NCI-H345 (cell line): ENCODE measurements around the gene IL4I1.
"Not testable (repeated sequence)": the region's sequence is repeated elsewhere in the genome, so short reads cannot be mapped to it uniquely, and the experiment has no call there.

ENCODE experiments used
- DNase-seq: peaks from one replicate; lab custom pipeline; 2025; lab: John Stamatoyannopoulos, UW

Gene IL4I1, protein sequence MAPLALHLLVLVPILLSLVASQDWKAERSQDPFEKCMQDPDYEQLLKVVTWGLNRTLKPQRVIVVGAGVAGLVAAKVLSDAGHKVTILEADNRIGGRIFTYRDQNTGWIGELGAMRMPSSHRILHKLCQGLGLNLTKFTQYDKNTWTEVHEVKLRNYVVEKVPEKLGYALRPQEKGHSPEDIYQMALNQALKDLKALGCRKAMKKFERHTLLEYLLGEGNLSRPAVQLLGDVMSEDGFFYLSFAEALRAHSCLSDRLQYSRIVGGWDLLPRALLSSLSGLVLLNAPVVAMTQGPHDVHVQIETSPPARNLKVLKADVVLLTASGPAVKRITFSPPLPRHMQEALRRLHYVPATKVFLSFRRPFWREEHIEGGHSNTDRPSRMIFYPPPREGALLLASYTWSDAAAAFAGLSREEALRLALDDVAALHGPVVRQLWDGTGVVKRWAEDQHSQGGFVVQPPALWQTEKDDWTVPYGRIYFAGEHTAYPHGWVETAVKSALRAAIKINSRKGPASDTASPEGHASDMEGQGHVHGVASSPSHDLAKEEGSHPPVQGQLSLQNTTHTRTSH

DNA sequence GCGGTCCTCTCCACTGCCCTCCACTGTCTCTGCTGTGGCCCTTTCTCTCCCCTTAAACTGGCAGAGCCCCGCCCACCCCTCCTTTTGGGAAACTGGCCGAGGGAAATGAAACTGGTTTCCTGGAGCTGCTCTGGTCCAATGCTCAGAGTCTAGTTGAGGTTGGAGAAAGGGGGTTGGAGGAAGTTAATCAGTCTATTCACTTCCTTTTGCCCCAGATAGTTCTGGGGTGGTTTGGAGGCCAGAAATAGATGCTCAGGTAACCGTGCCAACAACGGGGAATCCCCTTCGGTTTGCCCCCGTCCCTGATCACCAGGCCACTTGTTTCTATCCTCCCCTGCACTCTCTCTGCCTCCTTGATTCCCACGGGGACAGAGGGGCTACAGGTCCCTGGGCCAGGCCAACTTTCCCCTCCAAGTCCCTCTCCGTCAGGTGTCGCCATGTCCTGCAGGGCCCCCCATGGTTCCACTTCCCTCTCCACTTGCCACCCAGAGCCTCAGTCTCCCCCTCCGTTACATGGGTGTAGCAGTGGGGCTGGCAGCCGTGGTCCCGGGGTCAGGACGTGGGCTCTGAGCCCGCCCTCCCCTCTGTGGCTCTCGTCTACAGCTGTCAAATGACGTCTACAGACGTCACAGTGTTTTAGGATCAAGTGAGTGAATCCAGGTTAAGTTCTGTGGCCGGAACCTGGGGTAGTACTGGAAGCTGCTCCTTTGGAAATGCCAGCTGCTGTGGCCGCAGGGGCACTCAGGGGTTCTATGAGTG lies at the start of gene IL4I1:
Gene IL4I1, minus strand, starts transcription at position 25 of the 759 bp plus-strand sequence. CDS start 727 bp downstream, outside the sequence.
- DNase-seq, result no peak

DNA sequence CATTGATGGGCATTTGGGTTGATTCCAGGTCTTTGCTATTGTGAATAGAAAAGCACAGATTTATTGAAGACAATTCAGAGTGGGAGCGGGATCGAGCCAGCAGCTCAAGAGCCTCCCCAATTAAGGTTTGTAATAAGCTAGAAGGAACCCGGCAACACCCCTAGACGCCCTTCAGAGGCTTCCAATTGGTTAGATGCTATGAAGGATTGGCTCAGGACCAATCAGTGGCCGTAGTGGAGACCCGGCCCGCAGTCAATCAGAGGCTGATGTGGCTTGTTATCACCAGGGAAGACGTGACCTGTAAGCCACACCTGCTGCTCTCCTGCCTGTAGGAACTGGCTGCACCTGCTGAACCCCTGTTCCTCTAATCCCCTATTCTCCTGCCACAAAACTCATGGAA lies 49.7 kb upstream of the IL4I1 start:
- DNase-seq, result no peak

DNA sequence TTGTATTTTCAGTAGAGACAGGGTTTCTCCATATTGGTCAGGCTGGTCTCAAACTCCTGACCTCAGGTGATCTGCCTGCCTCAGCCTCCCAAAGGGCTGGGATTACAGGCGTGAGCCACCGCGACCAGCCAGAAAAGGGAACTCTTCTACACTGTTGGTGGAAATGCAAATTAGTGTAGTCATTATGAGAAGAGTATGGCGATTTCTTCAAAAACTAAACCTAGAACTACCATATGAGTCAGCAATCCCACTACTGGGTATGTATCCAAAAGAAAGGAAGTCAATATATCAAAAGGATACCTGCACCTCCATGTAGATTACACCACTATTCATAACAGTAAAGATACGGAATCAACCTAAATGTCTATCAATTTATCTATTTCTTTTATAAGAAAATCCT lies 47.9 kb upstream of the IL4I1 start:
- not testable (repeated sequence) for DNase-seq

DNA sequence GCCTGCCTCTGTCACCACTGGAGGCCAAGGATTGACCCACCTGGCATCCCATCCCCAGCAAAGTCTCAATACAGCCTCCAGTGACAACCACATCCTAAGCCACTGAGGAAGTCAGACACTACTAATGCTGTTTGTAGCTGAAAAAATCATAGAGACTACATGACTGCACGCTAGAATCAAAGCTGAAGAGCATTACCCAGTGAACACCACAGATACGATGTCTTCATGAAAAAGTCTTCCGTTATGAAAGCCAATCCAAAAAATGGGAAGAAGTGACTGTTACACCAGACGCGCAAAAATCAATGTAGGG lies 43.8 kb upstream of the IL4I1 start:
- DNase-seq, result no peak

DNA sequence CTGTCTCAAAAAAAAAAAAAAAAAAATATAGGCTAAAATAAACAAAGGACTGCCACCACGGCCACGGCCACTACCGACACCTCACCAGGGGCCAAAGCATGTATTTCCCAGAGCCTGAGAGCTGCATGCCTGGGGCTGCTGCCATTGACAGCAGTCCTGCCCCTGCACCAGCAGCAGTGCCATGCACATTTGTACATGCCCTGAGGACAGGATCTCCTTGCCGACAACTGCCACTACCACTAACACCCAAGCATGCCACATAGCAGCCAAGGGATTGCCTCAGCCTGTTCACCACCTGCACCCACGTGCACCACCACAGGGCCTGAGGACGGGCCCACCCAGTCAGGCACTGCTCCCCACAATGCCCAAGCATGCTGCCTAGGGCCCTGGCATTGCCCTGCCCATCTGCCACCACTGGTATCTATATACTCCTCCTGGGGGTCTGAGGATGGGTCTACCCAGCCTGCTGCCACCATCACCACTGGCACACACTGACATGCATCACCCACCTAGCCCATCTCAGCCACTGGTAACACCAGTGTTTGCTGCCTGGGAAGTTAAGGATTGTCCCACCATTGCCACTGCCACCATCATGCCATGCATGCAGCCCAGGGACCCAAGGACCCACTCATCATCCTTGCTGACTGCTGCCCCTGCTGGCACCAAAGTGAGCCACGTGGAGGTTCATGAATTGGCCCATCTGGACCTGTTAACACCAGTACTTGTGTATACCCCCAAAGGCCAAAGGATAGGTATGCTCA lies 43.2 kb upstream of the IL4I1 start:
- DNase-seq, result no peak

DNA sequence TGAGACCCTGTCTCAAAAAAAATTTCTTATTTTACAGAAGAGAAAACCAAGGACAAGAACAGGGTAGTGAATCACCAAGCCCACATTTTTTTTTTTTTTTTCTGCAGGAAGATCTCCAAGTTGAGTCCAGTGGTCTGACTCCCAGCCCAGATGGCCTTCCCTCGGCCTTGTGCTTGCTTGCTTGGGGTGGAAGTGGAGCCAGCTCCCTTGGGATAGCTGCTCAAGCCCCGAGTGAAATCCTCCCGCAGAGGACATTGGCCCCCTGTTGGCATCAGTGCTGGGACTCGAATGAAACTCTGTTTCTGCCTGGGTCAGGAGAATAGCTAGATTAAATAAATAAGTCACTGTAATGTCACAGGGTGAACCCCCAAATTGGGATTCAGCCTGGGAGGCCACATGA lies 42.0 kb upstream of the IL4I1 start:
- no peak for DNase-seq

DNA sequence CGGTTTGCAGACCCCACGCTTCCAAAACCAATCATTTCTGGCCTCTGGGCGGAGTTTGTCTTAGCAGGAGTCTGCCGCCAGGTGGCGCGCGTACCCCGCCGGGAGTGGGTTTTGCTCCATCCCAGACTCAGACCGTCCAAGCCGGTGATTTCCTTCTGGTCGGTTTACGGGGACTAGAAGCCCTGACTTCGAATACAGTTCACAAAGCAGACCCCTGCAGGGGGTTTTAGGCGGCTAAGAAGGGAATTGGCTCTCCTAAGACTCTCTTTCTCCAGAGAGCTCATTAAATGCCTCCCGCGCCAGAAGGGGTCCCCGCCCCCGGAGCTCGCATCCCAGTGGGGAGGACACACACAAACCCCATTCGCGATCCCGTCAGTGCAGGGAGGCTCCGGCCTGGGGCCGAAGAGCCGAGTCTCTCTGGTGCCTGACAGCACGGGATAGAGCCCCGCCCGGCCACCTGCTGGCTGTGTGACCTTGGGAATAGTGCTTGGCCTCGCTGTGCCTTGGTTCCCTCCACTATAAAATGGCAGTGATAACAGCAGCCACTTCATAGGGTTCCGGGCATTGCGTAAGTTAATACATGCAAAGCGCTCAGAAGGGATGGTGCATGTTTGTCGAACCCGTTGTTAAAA lies 41.2 kb upstream of the IL4I1 start:
- DNase-seq, result peak; percentile 49

DNA sequence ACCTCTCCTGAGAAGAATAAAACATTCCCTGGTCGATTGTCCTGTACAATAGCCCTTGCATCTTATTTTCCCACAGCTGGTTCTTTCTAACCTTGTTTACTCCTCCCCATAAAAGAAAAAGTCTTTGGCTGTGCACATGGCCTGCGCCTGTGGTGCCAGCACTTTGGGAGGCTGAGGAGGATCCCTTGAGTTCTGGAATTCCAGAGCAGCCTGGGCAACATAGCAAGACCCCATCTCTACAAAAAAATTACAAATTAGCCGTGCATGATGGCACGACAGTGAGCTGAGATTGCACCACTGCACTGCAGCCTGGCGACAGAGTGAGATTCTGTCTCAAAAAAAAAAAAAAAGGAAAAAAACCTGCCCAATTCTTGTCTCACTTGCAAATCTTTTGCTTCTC lies 39.9 kb upstream of the IL4I1 start:
- DNase-seq, result no peak

DNA sequence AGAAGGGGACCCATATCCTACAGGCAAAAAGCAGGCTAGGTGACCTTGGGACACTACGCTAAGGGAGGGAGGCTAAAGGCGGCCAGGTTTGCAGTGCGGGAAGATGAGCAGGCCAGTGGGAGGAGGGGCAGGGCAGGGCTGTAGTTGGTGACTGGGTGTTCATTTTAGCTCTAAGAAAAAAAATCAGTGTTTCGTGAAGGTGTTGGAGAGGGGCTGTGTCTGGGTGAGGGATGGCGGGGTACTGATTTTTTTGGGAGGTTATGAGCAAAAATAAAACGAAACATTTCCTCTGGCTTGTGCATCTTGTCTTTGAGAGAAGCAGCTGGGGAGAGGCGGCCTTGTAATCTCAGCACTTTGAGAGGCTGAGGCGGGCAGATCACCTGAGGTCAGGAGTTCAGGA lies 37.0 kb upstream of the IL4I1 start:
- DNase-seq, result no peak

DNA sequence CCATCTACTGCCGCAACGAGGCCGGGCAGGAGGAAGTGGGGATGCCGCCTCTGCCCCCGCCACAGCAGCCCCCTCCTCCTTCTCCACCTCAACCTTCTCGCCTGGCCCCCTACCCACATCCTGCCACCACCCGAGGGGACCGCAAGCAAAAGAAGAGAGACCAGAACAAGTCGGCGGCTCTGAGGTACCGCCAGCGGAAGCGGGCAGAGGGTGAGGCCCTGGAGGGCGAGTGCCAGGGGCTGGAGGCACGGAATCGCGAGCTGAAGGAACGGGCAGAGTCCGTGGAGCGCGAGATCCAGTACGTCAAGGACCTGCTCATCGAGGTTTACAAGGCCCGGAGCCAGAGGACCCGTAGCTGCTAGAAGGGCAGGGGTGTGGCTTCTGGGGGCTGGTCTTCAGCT lies 36.0 kb upstream of the IL4I1 start:
- no peak for DNase-seq

DNA sequence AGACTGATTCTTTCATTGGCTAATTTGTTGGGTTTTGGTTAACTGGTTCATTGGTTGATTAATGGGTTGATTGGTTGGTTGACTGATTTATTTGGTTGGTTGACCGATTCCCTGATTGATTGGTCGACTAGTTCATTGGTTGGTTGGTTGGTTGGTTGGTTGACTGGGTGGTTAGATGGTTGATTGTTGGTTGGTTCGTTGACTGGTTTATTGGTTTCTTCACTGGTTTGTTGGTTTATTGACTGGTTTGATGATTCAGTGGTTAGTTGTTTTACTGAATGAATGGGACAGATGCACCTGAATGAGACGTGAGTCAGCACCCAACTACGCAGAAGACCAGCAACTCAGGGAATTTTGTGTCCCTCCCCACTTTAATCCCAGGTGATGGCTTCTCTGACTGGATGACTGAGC lies 35.4 kb upstream of the IL4I1 start:
- DNase-seq, result no peak

DNA sequence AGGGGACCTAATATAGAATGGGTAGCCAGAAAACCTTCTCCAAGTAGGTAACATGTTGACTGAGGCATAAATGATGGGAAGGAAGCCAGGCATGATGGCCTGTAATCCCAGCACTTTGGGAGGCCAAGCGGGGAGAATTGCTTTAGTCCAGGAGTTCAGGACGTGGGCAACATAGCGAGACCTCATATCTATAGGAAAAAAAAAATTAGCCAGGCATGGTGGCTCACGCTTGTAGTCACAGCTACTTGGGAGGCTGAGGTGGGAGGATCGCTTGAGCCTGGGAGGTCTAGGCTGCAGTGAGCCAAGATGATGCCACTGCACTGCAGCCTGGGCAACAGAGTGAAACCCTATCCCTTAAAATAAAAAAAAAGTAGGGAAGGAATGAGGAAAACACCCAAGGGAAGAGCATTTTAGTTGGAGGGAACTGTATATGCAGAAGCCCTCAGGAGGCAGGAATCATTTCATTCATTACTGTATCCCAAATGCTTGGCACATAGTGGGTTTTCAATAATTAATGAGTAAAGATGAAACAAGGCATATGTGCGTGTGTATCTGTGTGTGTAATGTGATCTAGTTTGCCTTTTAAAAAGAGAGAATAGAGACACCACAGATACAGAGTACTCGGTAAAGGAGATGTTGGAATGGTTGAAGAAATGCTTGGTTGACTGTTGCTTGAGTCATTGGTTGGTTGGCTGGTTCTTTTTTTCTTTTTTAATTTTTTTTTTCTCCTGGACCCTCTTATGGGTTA lies 34.8 kb upstream of the IL4I1 start:
- DNase-seq, result no peak

DNA sequence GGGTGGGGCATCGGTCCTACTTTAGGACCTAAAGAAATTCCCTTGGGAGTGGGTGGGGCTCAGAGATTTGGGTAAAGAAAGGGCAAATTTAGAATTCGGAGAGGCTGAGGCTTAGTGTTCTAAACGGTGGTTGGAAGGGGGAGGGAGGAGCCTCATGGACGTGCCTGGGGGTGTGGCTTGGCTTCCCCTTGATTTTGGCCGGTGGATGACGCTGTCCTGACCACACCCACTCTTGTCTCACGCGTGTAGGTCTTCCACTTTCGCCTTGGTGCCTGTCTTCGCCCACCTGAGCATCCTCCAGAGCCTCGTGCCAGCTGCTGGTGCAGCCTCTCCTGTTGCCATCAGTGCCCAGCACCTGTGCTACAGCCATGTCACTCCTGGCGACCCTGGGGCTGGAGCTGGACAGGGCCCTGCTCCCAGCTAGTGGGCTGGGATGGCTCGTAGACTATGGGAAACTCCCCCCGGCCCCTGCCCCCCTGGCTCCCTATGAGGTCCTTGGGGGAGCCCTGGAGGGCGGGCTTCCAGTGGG lies 33.9 kb upstream of the IL4I1 start:
- no peak for DNase-seq

DNA sequence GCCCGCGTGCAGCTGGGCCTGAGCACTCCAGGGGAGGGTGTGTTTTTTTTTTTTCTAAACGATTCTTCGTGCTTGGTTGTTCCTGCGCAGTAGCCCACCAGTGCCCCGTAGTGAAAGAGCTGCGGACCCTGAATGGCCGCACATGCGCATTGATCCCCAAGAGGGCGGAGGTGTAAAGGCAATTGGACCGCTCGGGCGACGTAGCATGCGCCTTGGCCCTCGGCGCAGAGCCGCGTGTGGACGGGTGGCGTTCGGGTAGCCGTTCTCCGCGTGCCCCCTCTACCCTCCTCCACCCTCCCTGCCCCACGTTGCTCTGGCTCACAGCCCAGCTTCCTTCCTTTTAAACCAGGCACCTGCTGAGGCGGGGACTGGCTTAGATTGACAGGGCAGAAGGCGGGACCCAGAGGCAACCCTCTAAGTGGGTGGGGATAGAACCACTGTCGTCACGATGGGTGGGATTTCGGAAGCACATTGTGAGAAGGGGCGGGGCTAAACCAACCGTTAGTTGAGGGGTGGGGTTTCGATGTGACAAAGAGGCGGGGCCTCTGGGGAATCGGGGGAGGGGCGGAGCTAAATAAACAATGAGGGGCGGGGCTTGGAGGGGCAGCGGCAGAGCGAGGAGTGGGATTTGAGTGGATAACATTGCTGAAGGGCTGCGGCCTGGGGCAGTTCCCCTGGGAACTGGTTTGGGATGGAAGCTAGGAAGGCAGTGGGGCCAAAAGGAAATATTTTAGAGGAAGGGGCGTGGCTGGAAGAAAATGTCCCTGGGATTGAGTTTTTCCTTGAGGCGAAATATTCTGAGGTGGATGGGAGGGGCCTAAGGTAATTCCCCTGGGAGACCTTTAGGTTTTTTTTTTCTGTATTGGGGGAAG lies 33.2 kb upstream of the IL4I1 start:
- DNase-seq, result peak; percentile 88

DNA sequence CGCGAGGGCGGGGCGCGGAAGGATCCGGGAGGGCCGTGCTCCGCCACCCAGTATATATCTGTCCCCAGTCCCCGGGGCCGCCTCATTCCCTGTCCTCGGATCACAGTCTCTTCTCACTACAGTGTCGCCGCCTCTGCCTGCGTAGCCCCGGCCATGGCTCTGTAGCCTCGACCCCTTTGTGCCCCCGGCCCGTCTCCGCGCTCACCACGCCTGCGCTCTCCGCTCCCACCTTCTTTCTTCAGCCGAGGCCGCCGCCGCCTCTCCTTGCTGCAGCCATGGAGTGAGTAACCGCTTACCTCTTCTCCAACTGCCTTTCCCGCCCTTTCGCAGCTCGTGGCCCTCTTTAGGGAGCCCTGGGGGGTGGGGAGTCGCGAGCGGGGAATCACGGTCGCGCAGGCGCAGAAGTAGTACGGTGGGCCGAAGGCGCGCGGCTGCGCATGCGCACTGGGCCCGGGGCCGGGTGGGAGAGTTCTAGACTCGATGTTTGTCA lies 32.5 kb upstream of the IL4I1 start, which contains the start of the genes ATF5 and NUP62:
Gene ATF5, plus strand, starts transcription at position 85 of the 490 bp plus-strand sequence. CDS start 1,646 bp downstream, outside the sequence.
Gene NUP62, minus strand, starts transcription at position 384 of the 490 bp plus-strand sequence. CDS start 19,697 bp downstream, outside the sequence.
- DNase-seq, result peak; percentile 84

DNA sequence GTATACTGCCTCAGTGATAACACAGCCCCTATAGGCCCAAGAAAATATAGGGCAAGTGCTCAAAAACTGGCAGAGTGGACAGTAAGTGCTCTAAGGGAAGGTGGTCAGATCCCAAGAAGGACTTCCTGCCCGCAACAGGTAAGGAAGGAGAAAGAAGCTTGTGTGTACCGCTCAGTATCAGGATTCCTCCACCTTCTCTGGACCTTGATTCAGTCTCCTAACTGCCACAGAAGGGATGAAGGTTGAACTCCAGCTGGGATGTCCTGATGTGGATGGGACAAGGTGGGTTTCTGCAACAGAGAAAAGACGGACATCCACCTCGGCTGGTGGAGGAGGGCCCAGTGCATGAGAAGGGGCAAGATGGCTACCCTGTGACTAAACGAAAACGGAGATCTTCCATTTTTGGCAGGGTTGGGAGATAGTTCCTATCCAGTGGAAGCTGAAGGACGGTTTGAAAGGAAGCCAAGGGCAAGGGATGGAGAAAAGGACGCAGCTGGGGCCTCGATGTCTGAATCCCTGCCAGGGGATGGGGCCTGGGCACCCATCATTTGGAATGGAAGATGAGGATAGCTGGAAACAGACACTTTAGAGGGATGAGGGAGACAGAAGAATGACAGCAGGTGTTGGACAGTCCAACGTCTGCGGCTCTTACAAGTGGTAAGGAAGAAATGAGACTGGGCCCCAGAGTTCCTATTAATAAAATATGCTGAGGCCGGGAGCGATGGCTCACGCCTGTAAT lies 31.0 kb upstream of the IL4I1 start:
- no peak for DNase-seq

DNA sequence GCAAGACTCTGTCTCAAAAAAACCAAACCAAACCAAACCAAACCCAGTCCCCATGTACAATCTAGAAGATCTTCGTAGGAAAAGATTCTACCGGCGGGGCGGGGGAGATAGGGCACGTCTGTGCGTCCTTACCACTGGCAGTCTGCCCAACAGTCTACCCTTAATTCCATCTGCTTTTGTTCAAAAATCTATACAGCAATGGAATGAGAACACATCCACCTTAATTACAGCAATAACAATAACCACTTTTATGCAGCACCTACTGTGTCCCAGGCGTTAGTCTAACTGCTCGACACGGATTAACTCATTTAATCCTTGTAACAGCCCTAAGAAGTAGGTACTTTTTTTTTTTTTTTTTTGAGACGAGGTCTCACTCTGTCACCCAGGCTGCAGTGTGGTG lies 29.8 kb upstream of the IL4I1 start:
- DNase-seq, result no peak

DNA sequence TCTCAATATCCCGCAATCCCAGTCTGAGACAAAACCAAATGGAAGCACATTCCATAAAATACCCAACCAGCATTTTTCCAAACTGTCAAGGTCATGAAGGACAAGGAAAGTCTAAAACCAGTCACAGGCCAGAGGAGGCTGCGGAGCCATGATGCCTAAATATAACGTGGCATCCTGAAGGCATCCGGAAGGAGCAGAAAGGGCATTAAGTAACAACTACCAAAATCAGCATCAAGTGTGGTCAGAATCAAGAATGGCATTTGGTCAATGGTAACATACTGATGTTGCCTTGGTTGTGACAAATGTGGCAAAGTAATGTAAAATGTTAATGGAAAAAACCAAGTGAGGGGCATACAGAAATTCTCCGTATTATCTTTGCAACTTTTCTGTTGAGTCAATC lies 28.8 kb upstream of the IL4I1 start:
- DNase-seq, result no peak

DNA sequence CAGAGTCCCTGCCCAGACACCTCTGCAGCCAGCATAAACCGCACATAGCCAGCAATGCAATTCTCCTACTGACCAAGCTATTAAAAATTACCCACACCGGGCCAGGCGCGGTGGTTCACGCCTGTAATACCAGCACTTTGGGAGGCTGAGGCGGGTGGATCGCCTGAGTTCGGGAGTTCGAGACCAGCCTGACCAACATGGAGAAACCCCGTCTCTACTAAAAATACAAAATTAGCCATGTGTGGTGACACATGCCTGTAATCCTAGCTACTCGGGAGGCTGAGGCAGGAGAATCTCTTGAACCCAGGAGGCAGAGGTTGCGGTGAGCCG lies 28.2 kb upstream of the IL4I1 start:
- not testable (repeated sequence) for DNase-seq
